SK-MEL-5 (cell line): ENCODE measurements around the gene OR6C65. TPM values are rescaled to one million over a fixed set of nuclear protein-coding genes. Genes with fewer than 3 reads are reported as not detected.
"Not testable (repeated sequence)": the region's sequence is repeated elsewhere in the genome, so short reads cannot be mapped to it uniquely, and the experiment has no call there.

Experiments used
- DNase-seq: peaks from one replicate; pipeline ENCODE4 v3.0.0-alpha.2; 2016; ENCODE audit warnings: low read depth, low spot score
- in situ Hi-C: cut with HindIII; loops from 2 replicates; pipeline ENCODE4 v1.10.0; 2016; ENCODE audit warnings: low sequenced_read_pairs, high pct_unique_total_duplicates, low pct_unique_long_range_greater_than_20kb
- polyA plus RNA-seq, 2 experiments: library from polyadenylated mRNA; depleted of rRNA; stranded (reverse); fragments of >200 nt; gene quantifications; 2 replicates each; pipeline ENCODE4 v1.2.3, GENCODE V29; 2015
- total RNA-seq: library from RNA; depleted of rRNA; stranded (reverse); fragments of >200 nt; shearing (Covaris generic); gene quantifications from 2 replicates; pipeline ENCODE4 v1.2.3, GENCODE V29; 2014; rRNA removed

The OR6C65 gene
- not detected in 2 replicates for total RNA-seq
- polyA plus RNA-seq (2015; cell fraction: cytosol; rRNA removed): not detected in 2 replicates
- not detected in 2 replicates for polyA plus RNA-seq (2015; cell fraction: nucleus; rRNA removed)

GRCh38 chr12:55400229-55400628 lies at the start of gene OR6C65:
Gene OR6C65 (plus strand): TSS chr12:55400529. CDS start chr12:55400529, 0 bp downstream.
- in situ Hi-C loops: no loop called here
- no peak for DNase-seq

GRCh38 chr12:55355338-55355737 lies 45.0 kb upstream of the OR6C65 start:
- in situ Hi-C loops, DNase-seq: not testable (repeated sequence)

GRCh38 chr12:55362675-55363074 lies 37.7 kb upstream of the OR6C65 start, which contains the start of gene OR6C75:
Gene OR6C75 (plus strand): TSS chr12:55362975. CDS start chr12:55365111, 2,136 bp downstream.
- DNase-seq: no peak

GRCh38 chr12:55365086-55365485 lies 35.2 kb upstream of the OR6C65 start:
- in situ Hi-C loops: no loop called here

More at GRCh38 chr12:55362675-55363074, 37.7 kb upstream of the OR6C65 start, which contains the start of gene OR6C75:
- in situ Hi-C loops: no loop called here

GRCh38 chr12:55372521-55372920 lies 27.8 kb upstream of the OR6C65 start:
- in situ Hi-C loops: no loop called here
- DNase-seq: no peak

More at GRCh38 chr12:55365086-55365485, 35.2 kb upstream of the OR6C65 start:
- no peak for DNase-seq

- in situ Hi-C loops: no loop called here
- DNase-seq: no peak
Measured at GRCh38 chr12:55385891-55386290, 14.4 kb upstream of the OR6C65 start.

GRCh38 chr12:55392032-55392795 lies 8.1 kb upstream of the OR6C65 start:
- in situ Hi-C loops: no loop called here
- DNase-seq: no peak

GRCh38 chr12:55396326-55396725 lies 4.0 kb upstream of the OR6C65 start:
- in situ Hi-C loops: no loop called here
- DNase-seq: no peak

GRCh38 chr12:55407866-55408265 lies 7.5 kb downstream of the OR6C65 start:
- in situ Hi-C loops: no loop called here
- DNase-seq: no peak

GRCh38 chr12:55409133-55409532 lies 8.8 kb downstream of the OR6C65 start:
- in situ Hi-C loops, DNase-seq: not testable (repeated sequence)

- in situ Hi-C loops, DNase-seq: not testable (repeated sequence)
Measured at GRCh38 chr12:55412138-55412537, 11.8 kb downstream of the OR6C65 start.

- in situ Hi-C loops: not testable (repeated sequence)
- DNase-seq: peak; percentile 10
Measured at GRCh38 chr12:55413498-55414388, 13.4 kb downstream of the OR6C65 start.

GRCh38 chr12:55414396-55414823 lies 14.1 kb downstream of the OR6C65 start:
- in situ Hi-C loops, DNase-seq: not testable (repeated sequence)

GRCh38 chr12:55414889-55415288 lies 14.6 kb downstream of the OR6C65 start:
- in situ Hi-C loops, DNase-seq: not testable (repeated sequence)

- DNase-seq: no peak
- in situ Hi-C loops: no loop called here
Measured at GRCh38 chr12:55416961-55417360, 16.6 kb downstream of the OR6C65 start.

- in situ Hi-C loops: no loop called here
Measured at GRCh38 chr12:55420307-55420962, 20.1 kb downstream of the OR6C65 start.

GRCh38 chr12:55425954-55426353 lies 25.6 kb downstream of the OR6C65 start, which contains the start of gene OR6C76:
Gene OR6C76 (plus strand): TSS chr12:55426254. CDS start chr12:55426254, 0 bp downstream.
- no peak for DNase-seq
- in situ Hi-C loops: no loop called here

More at GRCh38 chr12:55420307-55420962, 20.1 kb downstream of the OR6C65 start:
- DNase-seq: no peak
